ENCODE results near the gene B4GALNT3. TPM values are rescaled to one million over a fixed set of nuclear protein-coding genes. Genes with fewer than 3 reads are reported as not detected.

B4GALNT3 gene
- total RNA-seq, 2 donors from 2014 or later = 19.3 to 29.0 TPM

DNA sequence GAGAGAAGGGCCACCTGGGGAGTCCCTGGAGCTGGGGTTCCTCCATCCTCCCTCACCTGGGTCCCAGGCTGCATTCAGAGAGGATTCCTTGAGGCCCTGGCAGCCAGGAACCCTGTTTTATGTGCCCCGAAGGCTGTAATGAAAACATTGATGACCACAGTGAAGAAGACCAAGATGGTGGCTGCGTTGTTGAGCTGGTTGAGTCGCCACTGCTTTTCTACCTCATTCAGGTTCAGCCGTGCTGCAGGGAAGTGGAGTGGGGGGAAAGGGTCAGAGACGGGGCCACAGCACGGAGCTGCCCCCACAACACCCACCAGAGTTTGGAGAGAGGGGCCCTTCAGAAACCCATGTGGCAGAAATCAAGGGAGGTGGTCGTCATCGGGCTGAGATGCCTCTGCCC lies 105.4 kb downstream of the B4GALNT3 start:
- no peaks in the 10 kb centered on the region for H3K27me3 ChIP-seq
- peaks cover 11% of the 10 kb centered on the region for H3K36me3 ChIP-seq
- no peak overlapping the region for H3K4me3 ChIP-seq
- H3K4me1 ChIP-seq = peaks cover 0 to 9% of the 10 kb centered on the region in 2 donors
- H3K9me3 ChIP-seq = no peaks in the 10 kb centered on the region
- DNase-seq (ENCODE audit: low spot score) = no peak
- no peak overlapping the region for H3K27ac ChIP-seq
- TF ChIP-seq, protein P1, sequence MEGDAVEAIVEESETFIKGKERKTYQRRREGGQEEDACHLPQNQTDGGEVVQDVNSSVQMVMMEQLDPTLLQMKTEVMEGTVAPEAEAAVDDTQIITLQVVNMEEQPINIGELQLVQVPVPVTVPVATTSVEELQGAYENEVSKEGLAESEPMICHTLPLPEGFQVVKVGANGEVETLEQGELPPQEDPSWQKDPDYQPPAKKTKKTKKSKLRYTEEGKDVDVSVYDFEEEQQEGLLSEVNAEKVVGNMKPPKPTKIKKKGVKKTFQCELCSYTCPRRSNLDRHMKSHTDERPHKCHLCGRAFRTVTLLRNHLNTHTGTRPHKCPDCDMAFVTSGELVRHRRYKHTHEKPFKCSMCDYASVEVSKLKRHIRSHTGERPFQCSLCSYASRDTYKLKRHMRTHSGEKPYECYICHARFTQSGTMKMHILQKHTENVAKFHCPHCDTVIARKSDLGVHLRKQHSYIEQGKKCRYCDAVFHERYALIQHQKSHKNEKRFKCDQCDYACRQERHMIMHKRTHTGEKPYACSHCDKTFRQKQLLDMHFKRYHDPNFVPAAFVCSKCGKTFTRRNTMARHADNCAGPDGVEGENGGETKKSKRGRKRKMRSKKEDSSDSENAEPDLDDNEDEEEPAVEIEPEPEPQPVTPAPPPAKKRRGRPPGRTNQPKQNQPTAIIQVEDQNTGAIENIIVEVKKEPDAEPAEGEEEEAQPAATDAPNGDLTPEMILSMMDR (IDR thresholded peaks at IDR 0.05) = no peak

DNA sequence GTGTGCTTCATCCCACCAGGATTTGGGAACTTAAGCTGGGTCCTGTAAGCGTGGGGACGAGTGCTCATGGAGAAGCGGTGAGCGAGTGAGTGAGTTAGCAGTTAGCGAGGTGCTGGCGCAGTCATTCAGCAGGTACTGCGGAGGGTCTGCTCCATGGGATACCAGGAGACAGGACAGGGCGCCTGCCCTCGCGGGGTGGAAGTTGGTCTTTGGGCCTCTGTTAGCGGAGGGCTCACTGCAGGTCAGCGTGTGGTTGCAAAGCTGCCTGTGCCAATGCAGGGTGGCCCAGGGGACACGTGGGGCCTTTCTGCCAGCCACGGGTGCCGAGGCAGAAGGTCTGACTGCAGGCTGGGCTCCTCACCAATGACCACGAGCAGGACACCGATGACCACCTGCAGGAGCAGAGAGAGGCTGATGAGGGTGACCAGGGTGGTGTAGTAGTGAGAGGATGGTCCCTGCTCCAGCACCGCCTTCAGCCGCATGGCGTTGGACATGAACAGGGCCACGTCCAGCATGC lies 105.9 kb downstream of the B4GALNT3 start:
- Histone ChIP-seq H3K4me3 (no peak overlapping the region), H3K27ac (no peak overlapping the region), H3K36me3 (peaks cover 11% of the 10 kb centered on the region), H3K4me1 (peaks cover 0 to 13% of the 10 kb centered on the region in 2 donors), H3K9me3 (no peaks in the 10 kb centered on the region), H3K27me3 (no peaks in the 10 kb centered on the region)
- TF ChIP-seq, protein P1 (IDR thresholded peaks at IDR 0.05) = no peak
- no peak for DNase-seq (ENCODE audit: low spot score)

DNA sequence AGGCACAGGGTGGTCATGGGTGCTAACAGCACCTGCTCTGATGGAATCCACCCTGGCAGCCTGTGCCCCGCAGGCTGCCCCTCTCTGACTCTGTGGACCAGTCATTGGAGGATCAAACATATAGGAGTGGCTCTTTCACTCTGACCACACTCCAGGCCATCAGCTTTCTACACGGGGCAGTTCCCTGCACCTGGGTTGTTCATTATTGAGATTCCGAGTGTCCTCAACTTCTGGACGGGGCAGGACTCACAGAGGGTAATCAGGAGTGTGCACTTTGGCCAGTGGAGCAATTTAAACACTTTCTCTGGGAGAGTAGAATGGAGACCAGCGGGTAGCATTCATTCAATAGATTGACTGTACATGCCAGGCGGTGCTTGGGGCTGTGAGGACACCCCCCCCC lies 108.7 kb downstream of the B4GALNT3 start:
- no peaks in the 10 kb centered on the region for H3K9me3 ChIP-seq
- no peak overlapping the region for H3K4me3 ChIP-seq
- no peak overlapping the region for H3K27ac ChIP-seq
- DNase-seq (ENCODE audit: low spot score) = no peak
- peaks cover 0 to 34% of the 10 kb centered on the region in 2 donors for H3K4me1 ChIP-seq
- TF ChIP-seq, protein P1 (IDR thresholded peaks at IDR 0.05) = no peak
- no peaks in the 10 kb centered on the region for H3K27me3 ChIP-seq
- H3K36me3 ChIP-seq = peaks cover 9% of the 10 kb centered on the region

DNA sequence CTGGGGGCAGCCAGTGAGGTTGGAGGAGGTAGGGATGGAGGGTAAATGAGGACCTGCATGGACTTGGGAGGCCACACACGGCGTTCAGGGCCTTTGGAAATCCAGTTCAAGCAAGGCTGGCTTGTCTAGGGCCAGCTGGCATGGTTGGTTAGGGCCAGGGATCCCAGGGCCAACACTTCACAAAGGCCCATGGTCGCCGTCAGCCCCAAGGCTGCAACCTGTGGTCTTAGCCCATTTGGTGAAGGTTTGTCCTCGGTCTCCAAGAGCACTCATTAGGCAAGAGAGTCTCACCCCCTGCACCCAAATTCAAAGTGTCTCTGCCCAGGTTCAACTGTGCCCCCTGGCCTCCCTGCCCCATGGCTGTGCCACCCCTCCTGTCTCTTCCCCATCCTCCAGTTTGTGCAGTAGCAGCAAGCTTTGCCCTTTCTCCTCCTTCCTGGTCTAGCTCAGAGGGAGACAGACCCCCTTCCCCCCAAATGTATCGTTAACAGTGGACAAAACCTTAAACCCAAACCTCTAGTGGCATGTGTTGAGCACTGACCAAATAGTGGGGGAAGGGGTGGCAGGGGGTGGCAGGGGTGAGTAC lies 109.4 kb downstream of the B4GALNT3 start:
- no peaks in the 10 kb centered on the region for H3K27me3 ChIP-seq
- H3K4me3 ChIP-seq = peak overlapping the region in 1 of 2 donors; percentile 69
- TF ChIP-seq, protein P1 (IDR thresholded peaks at IDR 0.05) = no peak
- no peak for DNase-seq (ENCODE audit: low spot score)
- no peaks in the 10 kb centered on the region for H3K9me3 ChIP-seq
- peak overlapping the region; percentile 94 to 98 for H3K27ac ChIP-seq
- peaks cover 2% of the 10 kb centered on the region for H3K36me3 ChIP-seq
- H3K4me1 ChIP-seq = peaks cover 0 to 34% of the 10 kb centered on the region in 2 donors

DNA sequence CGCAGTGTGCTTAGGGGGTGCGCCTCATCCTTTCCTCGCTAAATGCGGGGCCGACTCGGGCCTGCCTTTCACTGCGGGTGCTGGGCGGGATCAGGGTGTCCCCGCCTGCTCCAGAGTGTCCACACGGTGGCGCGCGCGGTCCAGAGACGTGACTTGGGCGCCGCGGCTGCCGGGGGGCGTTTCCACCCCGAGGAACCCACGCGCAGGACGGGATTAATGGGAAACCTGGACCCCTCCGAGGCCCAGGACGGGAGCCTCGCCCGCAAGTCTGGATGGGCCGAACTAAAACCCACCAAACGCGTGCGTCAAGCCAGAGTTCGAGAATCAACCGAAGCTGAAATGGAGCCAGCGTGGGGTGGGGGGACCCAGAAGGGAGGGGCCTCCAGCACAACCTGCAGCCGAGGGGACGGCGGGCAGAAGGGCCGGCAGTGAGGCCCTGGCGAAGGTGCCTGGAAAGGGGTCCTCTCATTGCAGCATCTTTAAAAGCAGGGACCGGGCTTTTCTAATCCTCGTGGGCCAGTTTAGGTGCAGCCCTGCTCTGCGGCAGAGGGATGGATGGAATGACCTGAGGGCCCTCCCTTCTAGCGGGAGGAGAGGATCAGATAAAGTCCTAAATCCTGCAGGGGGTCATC lies 110.2 kb downstream of the B4GALNT3 start:
- Histone ChIP-seq H3K27ac (peak overlapping the region; percentile 94 to 98), H3K27me3 (no peaks in the 10 kb centered on the region), H3K9me3 (no peaks in the 10 kb centered on the region), H3K4me3 (peak overlapping the region; percentile 54 to 69), H3K36me3 (no peaks in the 10 kb centered on the region), H3K4me1 (peaks cover 0 to 36% of the 10 kb centered on the region in 2 donors)
- TF ChIP-seq, protein P1 (IDR thresholded peaks at IDR 0.05) = peak; percentile 89 to 95
- peak; percentile 91 for DNase-seq (ENCODE audit: low spot score)

Data from right atrium auricular region (tissue), 2 donors.